Measurements from ENCODE around the gene MINK1. TPM values are rescaled to one million over a fixed set of nuclear protein-coding genes. Genes with fewer than 3 reads are reported as not detected.

Gene MINK1
- total RNA-seq, 1 donor from 2014 or later = 58.4 TPM

DNA sequence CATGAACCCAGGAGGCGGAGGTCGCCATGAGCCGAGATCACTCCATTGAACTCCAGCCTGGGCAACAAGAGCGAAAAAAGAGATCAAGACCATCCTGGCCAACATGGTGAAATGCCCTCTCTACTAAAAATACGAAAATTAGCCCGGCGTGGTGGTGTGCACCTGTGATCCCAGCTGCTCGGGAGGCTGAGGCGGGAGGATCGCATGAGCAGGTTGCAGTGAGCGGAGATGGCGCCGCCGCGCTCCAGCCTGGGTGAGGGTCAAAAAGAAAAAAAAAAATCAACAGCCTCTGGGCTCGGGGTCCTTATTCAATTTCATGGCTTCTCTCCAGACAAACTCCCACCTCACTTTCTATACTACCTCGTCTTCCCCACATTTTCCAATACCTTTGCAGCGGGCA, 95.7 kb downstream of the MINK1 start:
- no peak for DNase-seq (ENCODE audit: low read depth)
- Histone ChIP-seq H3K27me3 (ENCODE audit: control insufficient read depth, insufficient read depth, low read length) (no peaks in the 10 kb centered on the region), H3K4me3 (ENCODE audit: low read depth, low read length) (no peak overlapping the region), H3K36me3 (ENCODE audit: control insufficient read depth, insufficient read depth, low read length) (no peaks in the 10 kb centered on the region)
- no peak for FAIRE-seq
- TF ChIP-seq CTCF (IDR thresholded peaks at IDR 0.05; ENCODE audit: insufficient read depth, low read length, severe bottlenecking) = no peak

GRCh38 chr17:4931963-4932362, 98.8 kb downstream of the MINK1 start, which contains the start of gene GP1BA:
GP1BA (plus strand) TSS chr17:4932277; CDS start chr17:4932605, 328 bp downstream.
- FAIRE-seq (no peak), DNase-seq (ENCODE audit: low read depth) (no peak)
- H3K4me3 ChIP-seq (ENCODE audit: low read depth, low read length) = no peak within 1 kb of the TSS
- H3K36me3 ChIP-seq (ENCODE audit: control insufficient read depth, insufficient read depth, low read length) = peaks cover 2% of the 10 kb centered on the region
- no peaks in the 10 kb centered on the region for H3K27me3 ChIP-seq (ENCODE audit: control insufficient read depth, insufficient read depth, low read length)
- no peak for TF ChIP-seq CTCF (IDR thresholded peaks at IDR 0.05; ENCODE audit: insufficient read depth, low read length, severe bottlenecking)

GRCh38 chr17:4932756-4933155, 99.6 kb downstream of the MINK1 start:
- Histone ChIP-seq H3K36me3 (ENCODE audit: control insufficient read depth, insufficient read depth, low read length) (peaks cover 8% of the 10 kb centered on the region), H3K4me3 (ENCODE audit: low read depth, low read length) (no peak overlapping the region), H3K27me3 (ENCODE audit: control insufficient read depth, insufficient read depth, low read length) (no peaks in the 10 kb centered on the region)
- FAIRE-seq = peak; percentile 13
- TF ChIP-seq CTCF (IDR thresholded peaks at IDR 0.05; ENCODE audit: insufficient read depth, low read length, severe bottlenecking) = no peak
- DNase-seq (ENCODE audit: low read depth) = no peak

GRCh38 chr17:4933646-4934045, 100.5 kb downstream of the MINK1 start:
- H3K4me3 ChIP-seq (ENCODE audit: low read depth, low read length) = no peak overlapping the region
- peaks cover 16% of the 10 kb centered on the region for H3K36me3 ChIP-seq (ENCODE audit: control insufficient read depth, insufficient read depth, low read length)
- TF ChIP-seq CTCF (IDR thresholded peaks at IDR 0.05; ENCODE audit: insufficient read depth, low read length, severe bottlenecking) = no peak
- DNase-seq (ENCODE audit: low read depth) = no peak
- no peaks in the 10 kb centered on the region for H3K27me3 ChIP-seq (ENCODE audit: control insufficient read depth, insufficient read depth, low read length)
- no peak for FAIRE-seq

GRCh38 chr17:4934173-4934979, 101.2 kb downstream of the MINK1 start:
- TF ChIP-seq CTCF (IDR thresholded peaks at IDR 0.05; ENCODE audit: insufficient read depth, low read length, severe bottlenecking) = peak; percentile 43
- Histone ChIP-seq H3K4me3 (ENCODE audit: low read depth, low read length) (no peak overlapping the region), H3K36me3 (ENCODE audit: control insufficient read depth, insufficient read depth, low read length) (peaks cover 18% of the 10 kb centered on the region), H3K27me3 (ENCODE audit: control insufficient read depth, insufficient read depth, low read length) (no peaks in the 10 kb centered on the region)
- FAIRE-seq (no peak), DNase-seq (ENCODE audit: low read depth) (peak; percentile 41)
